Measurements from ENCODE around the gene HAPSTR1.

HAPSTR1 gene

GRCh38 chr16:9049241-9049640 lies 42.2 kb upstream of the HAPSTR1 start:
- no peak for FAIRE-seq
- no peak for DNase-seq (ENCODE audit: insufficient read length, low spot score)
- no peak for TF ChIP-seq CTCF (IDR thresholded peaks at IDR 0.05; ENCODE audit: insufficient read depth, missing control alignments)

GRCh38 chr16:9050102-9050830 lies 41.2 kb upstream of the HAPSTR1 start:
- DNase-seq (ENCODE audit: insufficient read length, low spot score) (no peak), FAIRE-seq (no peak)
- TF ChIP-seq CTCF (IDR thresholded peaks at IDR 0.05; ENCODE audit: insufficient read depth, missing control alignments), result peak; percentile 28

GRCh38 chr16:9053006-9053601 lies 38.3 kb upstream of the HAPSTR1 start:
- DNase-seq (ENCODE audit: insufficient read length, low spot score) (no peak), FAIRE-seq (no peak)
- TF ChIP-seq CTCF (IDR thresholded peaks at IDR 0.05; ENCODE audit: insufficient read depth, missing control alignments), result no peak

DNA sequence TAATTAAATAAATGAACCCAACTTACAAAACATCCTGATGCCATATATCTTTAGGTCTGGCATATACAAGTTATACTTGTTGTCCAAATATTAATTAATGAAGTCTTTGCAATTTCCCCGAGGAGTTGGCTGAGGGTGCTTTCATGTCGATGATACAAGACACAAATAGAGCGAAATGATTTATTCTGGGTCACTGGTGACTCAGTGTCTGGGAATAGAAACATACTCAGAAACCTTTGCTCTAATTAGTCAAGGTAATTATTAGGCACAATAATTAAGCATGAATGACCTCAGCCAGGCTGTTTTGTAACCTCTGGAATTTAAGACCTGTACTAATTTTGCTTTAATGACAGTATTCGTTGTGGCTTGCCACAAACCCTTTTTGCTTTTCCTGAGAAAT lies 37.0 kb upstream of the HAPSTR1 start:
- DNase-seq (ENCODE audit: insufficient read length, low spot score) (no peak), FAIRE-seq (no peak)
- TF ChIP-seq CTCF (IDR thresholded peaks at IDR 0.05; ENCODE audit: insufficient read depth, missing control alignments), result no peak

DNA sequence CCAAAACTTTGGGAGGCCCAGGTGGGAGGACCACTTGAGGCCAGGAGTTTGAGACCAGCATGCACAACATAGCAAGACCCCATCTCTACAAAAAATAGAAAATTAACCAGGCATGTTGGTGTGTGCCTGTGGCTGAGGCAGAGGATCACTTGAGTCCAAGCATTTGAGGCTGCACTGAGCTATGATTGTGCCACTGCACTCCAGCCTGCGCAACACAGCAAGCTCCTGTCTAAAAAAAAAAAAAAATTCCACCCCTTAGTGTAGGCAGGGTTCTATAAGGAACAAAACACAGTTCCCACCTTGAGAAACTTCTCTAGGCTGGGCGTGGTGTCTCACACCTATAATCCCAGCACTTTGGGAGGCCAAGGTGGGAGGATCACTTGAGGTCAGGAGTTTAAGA lies 36.3 kb upstream of the HAPSTR1 start:
- TF ChIP-seq CTCF (IDR thresholded peaks at IDR 0.05; ENCODE audit: insufficient read depth, missing control alignments), result no peak
- DNase-seq (ENCODE audit: insufficient read length, low spot score) (no peak), FAIRE-seq (no peak)

DNA sequence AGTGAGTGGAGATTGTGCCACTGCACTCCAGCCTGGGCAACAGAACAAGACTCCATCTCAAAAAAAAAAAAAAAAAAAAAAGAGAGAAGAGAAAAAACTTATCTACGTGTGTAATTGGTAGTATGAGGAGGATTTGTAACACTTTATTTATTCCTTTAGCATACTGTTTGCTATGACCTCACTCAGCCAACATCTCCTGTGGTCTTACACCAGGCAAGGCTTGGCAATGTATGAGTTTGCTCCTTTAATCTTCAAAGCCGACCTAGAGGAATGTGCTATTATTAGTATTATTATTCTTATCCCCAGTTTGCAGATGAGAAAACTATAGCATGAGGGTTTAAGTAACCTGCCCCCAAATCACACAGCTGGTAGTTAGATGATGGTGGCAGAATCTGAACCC lies 35.8 kb upstream of the HAPSTR1 start:
- DNase-seq (ENCODE audit: insufficient read length, low spot score), result no peak
- FAIRE-seq, result no peak
- no peak for TF ChIP-seq CTCF (IDR thresholded peaks at IDR 0.05; ENCODE audit: insufficient read depth, missing control alignments)

DNA sequence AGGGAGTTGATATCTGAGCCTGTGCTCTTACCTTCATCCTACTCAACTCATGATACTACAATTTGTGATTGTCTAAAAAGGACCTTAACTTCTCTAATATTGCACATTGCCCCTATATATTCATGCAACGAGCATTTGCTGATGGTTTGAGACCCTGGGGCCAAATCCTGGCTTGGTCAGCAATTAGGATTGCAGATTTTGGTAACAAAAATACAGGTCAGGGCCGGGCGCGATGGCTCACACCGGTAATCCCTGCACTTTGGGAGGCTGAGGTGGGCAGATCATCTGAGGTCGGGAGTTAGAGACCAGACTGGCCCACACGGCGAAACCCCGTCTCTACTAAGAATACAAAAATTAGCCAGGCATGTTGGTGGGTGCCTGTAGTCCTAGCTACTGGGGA lies 35.4 kb upstream of the HAPSTR1 start:
- FAIRE-seq, result no peak
- no peak for DNase-seq (ENCODE audit: insufficient read length, low spot score)
- TF ChIP-seq CTCF (IDR thresholded peaks at IDR 0.05; ENCODE audit: insufficient read depth, missing control alignments), result no peak

Data from D721Med (cell line).